HEK293T (cell line): Measurements from ENCODE around the gene CACYBP.

Source experiments
- CTCF ChIA-PET: fragments of 350-600 bp; formaldehyde crosslinking; extraction: SDS; loops from one replicate; lab custom pipeline; 2021; ENCODE audit warnings: antibody characterized with exemption, inconsistent platforms; lab: Yijun Ruan, JAX
- POLR2A ChIA-PET: fragments of 350-600 bp; formaldehyde crosslinking; extraction: SDS; loops from one replicate; lab custom pipeline; 2020; ENCODE audit warnings: antibody characterized with exemption, inconsistent platforms; lab: Yijun Ruan, JAX
- DNase-seq: peaks from one replicate; pipeline ENCODE4 v3.0.0; 2012; ENCODE audit warnings: mixed read lengths; ENCODE audit errors: extremely low spot score
- ARNT ChIP-seq: fragments of 450-650 bp; IDR thresholded peaks from 2 replicates; pipeline ENCODE4 v1.6.1; 2017; ENCODE audit warnings: mild to moderate bottlenecking
- BHLHE40 ChIP-seq: fragments of 450-650 bp; IDR thresholded peaks from 2 replicates; pipeline ENCODE4 v1.6.1; 2016; ENCODE audit warnings: mild to moderate bottlenecking, moderate library complexity, borderline replicate concordance
- CTBP1 ChIP-seq: fragments of 450-650 bp; IDR thresholded peaks from 2 replicates; pipeline ENCODE4 v1.6.1; 2016; ENCODE audit warnings: borderline replicate concordance
- ELF4 ChIP-seq: fragments of 450-650 bp; IDR thresholded peaks from 2 replicates; pipeline ENCODE4 v1.6.1; 2017; ENCODE audit warnings: antibody characterized with exemption
- FOXA1 ChIP-seq: fragments of 450-650 bp; IDR thresholded peaks from 2 replicates; pipeline ENCODE4 v1.6.1; 2016; ENCODE audit warnings: mild to moderate bottlenecking
- FOXK2 ChIP-seq: fragments of 450-650 bp; IDR thresholded peaks from 2 replicates; pipeline ENCODE4 v1.6.1; 2016; ENCODE audit warnings: mild to moderate bottlenecking
- FOXM1 ChIP-seq: fragments of 450-650 bp; IDR thresholded peaks from 2 replicates; pipeline ENCODE4 v1.6.1; 2017; ENCODE audit warnings: mild to moderate bottlenecking, borderline replicate concordance
- HDGF ChIP-seq: fragments of 450-650 bp; IDR thresholded peaks from 2 replicates; pipeline ENCODE4 v1.6.1; 2017; ENCODE audit warnings: antibody characterized with exemption, borderline replicate concordance
- L3MBTL2 ChIP-seq: fragments of 450-650 bp; conservative IDR thresholded peaks from 2 replicates; pipeline ENCODE4 v1.6.1; 2016; ENCODE audit warnings: mild to moderate bottlenecking
- LEF1 ChIP-seq: fragments of 450-650 bp; IDR thresholded peaks from 2 replicates; pipeline ENCODE4 v1.6.1; 2017; ENCODE audit warnings: mild to moderate bottlenecking, borderline replicate concordance
- NFRKB ChIP-seq: fragments of 450-650 bp; IDR thresholded peaks from 2 replicates; pipeline ENCODE4 v1.6.1; 2016; ENCODE audit warnings: mild to moderate bottlenecking, moderate library complexity
- SP1 ChIP-seq: fragments of 450-650 bp; IDR thresholded peaks from 2 replicates; pipeline ENCODE4 v1.6.1; 2017
- SUZ12 ChIP-seq: fragments of 450-650 bp; IDR thresholded peaks from 2 replicates; pipeline ENCODE4 v1.6.1; 2016; ENCODE audit warnings: mild to moderate bottlenecking
- TARDBP ChIP-seq: fragments of 450-650 bp; IDR thresholded peaks from 2 replicates; pipeline ENCODE4 v1.6.1; 2016
- ZNF384 ChIP-seq: fragments of 450-650 bp; IDR thresholded peaks from 2 replicates; pipeline ENCODE4 v1.6.1; 2016
- TF ChIP-seq, protein P1 (sequence below): fragments of 450-650 bp; IDR thresholded peaks from 2 replicates; pipeline ENCODE4 v1.6.1; 2016

Gene CACYBP

DNA sequence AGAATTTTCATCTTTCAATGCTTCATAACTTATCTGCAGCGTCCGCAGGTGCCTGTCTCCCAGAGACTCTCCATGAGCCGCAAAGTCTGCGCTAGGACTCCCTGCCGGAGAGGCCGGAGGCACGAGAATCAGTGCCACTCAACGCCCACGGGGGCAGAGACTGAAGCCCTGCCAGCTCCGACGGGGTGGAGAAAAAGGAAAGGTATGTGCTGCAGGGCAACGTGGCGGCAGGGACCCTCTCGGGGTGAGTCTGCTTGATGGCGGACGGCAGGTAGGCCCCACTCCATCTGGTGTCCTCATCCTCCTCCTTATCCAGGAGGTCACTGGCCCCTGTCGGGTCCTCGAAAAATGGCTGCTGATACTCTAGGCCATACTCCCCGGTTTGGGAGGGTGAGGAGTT is 45.4 kb downstream of the CACYBP start:
- no peak for TF ChIP-seq SP1
- no peak for TF ChIP-seq L3MBTL2
- TF ChIP-seq CTBP1 = no peak
- TF ChIP-seq LEF1 = no peak
- TF ChIP-seq SUZ12 = no peak
- TF ChIP-seq TARDBP = no peak
- TF ChIP-seq, protein P1, sequence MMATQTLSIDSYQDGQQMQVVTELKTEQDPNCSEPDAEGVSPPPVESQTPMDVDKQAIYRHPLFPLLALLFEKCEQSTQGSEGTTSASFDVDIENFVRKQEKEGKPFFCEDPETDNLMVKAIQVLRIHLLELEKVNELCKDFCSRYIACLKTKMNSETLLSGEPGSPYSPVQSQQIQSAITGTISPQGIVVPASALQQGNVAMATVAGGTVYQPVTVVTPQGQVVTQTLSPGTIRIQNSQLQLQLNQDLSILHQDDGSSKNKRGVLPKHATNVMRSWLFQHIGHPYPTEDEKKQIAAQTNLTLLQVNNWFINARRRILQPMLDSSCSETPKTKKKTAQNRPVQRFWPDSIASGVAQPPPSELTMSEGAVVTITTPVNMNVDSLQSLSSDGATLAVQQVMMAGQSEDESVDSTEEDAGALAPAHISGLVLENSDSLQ = no peak
- TF ChIP-seq ELF4 = no peak
- TF ChIP-seq HDGF = no peak
- TF ChIP-seq ZNF384 = no peak
- no peak for TF ChIP-seq FOXM1
- no peak for TF ChIP-seq ARNT
- no peak for TF ChIP-seq FOXK2
- no peak for TF ChIP-seq FOXA1
- no peak for TF ChIP-seq BHLHE40
- TF ChIP-seq NFRKB = no peak
- DNase-seq = no peak
- ChIA-PET POLR2A (no interaction called here), CTCF (no interaction called here)

DNA sequence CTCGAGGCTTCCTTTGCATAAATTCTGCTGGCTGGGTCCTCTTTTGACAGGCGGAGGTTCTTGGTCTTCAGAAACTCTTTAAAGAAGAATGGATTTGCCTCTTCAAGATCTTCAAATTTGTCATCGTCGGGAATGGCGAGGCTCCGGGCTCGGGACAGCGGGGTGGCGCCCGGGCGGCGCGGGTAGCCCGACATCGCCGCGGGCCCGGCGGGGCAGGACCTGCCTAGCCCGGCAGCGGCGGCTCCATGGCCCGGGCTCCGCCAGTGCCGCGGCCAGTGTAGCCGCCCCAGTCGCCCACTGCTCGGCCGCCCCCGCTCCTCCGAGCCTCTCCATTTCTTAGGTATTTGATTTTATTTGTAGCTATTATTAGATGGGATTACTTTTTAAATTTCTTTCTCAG is 45.8 kb downstream of the CACYBP start:
- POLR2A ChIA-PET = no interaction called here
- TF ChIP-seq, protein P1 = no peak
- TF ChIP-seq SP1 = no peak
- TF ChIP-seq FOXK2 = no peak
- TF ChIP-seq L3MBTL2 = no peak
- no peak for TF ChIP-seq NFRKB
- no peak for TF ChIP-seq ZNF384
- TF ChIP-seq BHLHE40 = no peak
- TF ChIP-seq ARNT = no peak
- no peak for TF ChIP-seq FOXA1
- TF ChIP-seq TARDBP = no peak
- no peak for TF ChIP-seq HDGF
- no peak for TF ChIP-seq SUZ12
- TF ChIP-seq CTBP1 = no peak
- no peak for TF ChIP-seq LEF1
- CTCF ChIA-PET = no interaction called here
- no peak for DNase-seq

DNA sequence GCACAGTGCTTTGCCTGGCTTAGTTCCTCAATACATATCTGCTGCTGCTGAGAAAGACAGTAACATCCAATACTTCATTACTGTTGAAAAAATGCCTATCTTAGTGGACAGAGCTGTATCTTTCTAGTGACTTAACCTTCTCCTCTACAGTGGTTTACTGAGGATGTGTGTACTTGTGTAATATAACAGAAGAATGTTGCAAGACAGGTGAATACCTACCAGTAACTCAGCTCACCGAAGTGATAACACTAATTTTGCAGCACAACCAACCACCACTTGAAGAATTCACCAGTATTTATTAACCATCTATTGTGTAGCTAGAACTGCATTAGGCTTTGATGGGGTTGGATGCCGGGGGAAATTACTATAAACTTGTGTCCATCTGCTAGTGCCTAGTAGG is 51.2 kb downstream of the CACYBP start:
- DNase-seq = no peak
- TF ChIP-seq FOXM1 (no peak), BHLHE40 (no peak), NFRKB (no peak), SUZ12 (no peak), LEF1 (no peak), ELF4 (no peak), ARNT (no peak), L3MBTL2 (no peak), TARDBP (no peak), ZNF384 (no peak), FOXA1 (no peak), HDGF (no peak), CTBP1 (no peak), FOXK2 (no peak), SP1 (no peak)
- TF ChIP-seq, protein P1 = no peak
- CTCF ChIA-PET = no interaction called here
- POLR2A ChIA-PET = no interaction called here

DNA sequence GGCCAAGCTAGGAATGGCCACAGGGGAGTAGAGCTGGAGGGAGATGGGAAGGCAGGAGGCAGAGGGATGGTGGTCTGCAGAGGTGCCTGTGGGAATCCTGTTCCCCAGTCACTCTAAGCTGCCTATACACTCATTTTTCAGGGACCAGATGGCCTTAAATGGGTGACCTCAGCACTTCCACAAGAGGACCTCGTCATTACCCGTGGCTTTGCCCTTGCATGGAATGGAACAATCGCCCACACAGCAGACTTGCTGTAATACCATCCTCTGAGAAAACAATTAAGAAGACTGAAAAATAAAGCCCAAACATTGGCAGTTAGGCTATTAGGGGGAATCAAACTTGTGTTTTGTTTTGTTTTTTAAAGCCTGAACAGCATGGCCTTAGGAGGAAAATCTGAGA is 55.0 kb downstream of the CACYBP start:
- CTCF ChIA-PET = no interaction called here
- POLR2A ChIA-PET = no interaction called here
- no peak for DNase-seq
- TF ChIP-seq SUZ12 (no peak), ZNF384 (no peak), HDGF (no peak), LEF1 (no peak), ELF4 (no peak), L3MBTL2 (no peak), FOXA1 (no peak), TARDBP (no peak), FOXK2 (no peak), CTBP1 (no peak)
- TF ChIP-seq, protein P1 = no peak
